ENCODE data around the gene GPD2.

Gene GPD2

DNA sequence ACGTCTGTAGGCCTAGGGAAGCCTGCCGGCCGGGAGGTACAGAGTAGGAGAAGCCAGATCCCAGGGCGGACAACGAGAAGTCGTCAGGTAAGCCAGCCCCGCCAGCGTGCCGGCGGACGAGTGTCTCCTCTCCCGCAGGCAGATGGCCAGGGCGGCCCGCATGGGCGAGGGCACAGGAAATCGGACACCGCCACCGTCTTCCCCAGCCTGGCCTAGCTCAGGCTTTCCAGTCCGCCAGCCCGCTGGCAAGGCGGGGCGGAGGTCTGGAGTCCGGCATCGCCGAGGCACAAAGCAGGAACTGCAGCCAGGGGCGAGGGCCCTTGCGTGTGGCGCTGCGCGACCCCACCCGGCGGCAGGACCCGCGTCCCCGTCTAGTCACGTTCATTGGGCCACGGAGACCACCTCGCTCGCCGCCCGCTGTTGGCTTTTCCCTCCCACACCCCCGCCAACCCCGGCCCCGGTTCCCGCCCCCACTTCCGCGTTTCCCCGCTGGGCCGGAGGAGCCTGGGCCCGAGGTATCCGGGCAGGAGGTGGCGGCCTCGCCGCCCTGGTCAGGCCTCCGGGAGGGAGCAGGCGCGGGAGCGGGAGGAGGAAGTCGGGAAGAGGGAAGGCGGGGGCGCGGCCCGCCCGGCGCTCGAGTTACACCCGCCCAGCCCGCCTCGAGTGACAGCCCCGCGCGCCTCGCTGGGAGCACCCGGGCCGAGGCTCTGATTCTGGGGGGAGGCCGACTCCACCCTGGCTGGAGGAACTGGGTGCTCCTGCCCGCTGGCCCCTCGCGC, at the start of gene GPD2:
GPD2 (plus strand) TSS at position 662 of the 779 bp plus-strand sequence. CDS start 39,727 bp downstream, outside the sequence.
- peak; percentile 41 to 51 for DNase-seq

GRCh38 chr2:156394033-156394741, 42.0 kb upstream of the GPD2 start:
- no peak for DNase-seq

- DNase-seq, result no peak
Measured at GRCh38 chr2:156396126-156396525, 40.1 kb upstream of the GPD2 start.

DNA sequence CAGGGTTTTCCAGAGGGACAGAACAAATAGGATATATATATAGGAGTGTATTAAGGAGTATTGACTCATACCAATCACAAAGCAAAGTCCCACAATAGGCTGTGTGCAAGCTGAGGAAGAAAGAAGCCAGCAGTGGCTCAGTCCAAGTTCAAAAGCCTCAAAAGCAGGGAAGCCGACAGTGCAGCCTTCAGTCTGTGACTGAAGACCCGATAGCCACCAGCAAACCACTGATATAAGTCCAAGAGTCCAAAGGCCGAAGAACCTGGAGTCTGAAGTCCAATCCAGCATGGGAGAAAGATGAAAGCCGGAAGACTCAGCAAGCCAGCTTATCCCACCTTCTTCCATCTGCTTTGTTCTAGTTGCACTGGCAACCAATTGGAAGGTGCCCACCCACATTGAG, 39.0 kb upstream of the GPD2 start:
- no peak for DNase-seq

GRCh38 chr2:156398176-156398575, 38.0 kb upstream of the GPD2 start:
- no peak for DNase-seq

DNA sequence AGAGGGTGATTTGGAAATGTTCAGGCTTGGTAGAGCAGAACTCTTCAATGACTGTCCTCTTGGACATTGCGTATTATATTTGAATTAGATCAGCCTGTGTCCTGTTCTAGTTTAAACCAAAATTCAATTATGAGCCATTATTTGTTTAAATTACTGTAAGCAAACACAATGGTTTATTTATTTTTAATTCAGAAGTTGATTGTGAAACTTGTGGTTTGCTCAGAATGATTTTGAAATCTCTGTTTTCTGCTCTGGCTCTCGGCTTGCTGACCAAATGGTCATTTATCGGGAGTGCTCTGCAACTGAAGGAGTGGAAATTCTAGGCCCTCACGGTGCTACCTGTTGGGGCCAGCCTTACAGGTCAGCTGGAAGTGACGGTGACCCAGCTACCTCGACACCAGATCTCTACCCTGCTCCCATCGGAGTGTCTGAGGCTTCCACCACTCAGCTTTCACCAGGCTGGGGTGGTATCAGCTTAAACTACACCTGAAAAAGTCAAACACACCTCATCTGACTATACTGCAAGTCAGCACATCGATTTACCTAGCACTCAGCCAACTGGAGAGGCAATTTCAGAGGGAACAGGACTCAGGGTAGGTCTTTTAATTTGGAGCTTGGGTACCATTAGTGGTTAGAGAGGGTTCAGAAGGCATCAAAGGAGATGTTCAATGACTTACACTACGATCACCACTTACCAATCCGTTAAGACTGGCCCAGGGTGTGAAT, 36.8 kb upstream of the GPD2 start:
- no peak for DNase-seq

- no peak for DNase-seq
Measured at GRCh38 chr2:156399950-156400705, 36.1 kb upstream of the GPD2 start.

GRCh38 chr2:156400706-156401678, 35.2 kb upstream of the GPD2 start:
- DNase-seq, result peak; percentile 80 to 86

DNA sequence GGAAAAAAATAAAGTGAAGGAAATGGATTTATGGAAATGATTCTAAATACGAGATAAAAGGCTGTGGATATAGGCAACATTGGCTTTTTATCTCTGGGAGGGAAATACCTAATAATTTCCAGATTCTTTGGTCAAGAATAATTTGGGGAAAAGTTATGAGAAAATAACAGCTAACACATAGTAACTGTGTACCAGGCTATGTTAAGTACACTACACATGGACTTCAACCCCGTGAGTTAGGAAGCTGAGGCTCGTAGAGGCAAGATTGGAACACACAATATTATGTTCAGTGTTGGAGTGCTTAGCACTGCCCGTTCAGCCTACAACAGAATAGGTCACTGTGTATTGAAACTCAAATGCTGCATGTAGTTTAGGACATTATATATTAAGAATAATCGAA, 34.3 kb upstream of the GPD2 start:
- no peak for DNase-seq

DNA sequence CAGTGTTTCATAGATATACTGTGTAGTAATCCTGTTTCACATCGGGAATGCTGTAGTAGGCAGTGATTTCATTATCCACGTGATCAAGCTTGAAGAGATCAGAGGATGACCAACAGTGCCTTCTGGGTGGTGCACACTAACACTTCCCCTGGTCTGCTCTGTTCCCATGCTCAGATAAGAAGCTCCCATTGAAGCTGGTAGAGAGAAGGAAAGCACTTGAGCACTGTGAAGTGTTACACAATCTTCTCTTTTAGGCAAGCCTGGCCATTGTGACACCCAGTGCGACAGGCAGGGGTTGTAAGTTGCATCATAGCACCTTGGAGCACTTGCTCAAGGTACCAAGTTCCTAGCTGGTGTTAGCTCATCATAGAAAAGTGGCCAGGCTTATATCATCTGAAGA, 30.6 kb upstream of the GPD2 start:
- no peak for DNase-seq

- DNase-seq, result no peak
Measured at GRCh38 chr2:156411835-156412234, 24.3 kb upstream of the GPD2 start.

DNA sequence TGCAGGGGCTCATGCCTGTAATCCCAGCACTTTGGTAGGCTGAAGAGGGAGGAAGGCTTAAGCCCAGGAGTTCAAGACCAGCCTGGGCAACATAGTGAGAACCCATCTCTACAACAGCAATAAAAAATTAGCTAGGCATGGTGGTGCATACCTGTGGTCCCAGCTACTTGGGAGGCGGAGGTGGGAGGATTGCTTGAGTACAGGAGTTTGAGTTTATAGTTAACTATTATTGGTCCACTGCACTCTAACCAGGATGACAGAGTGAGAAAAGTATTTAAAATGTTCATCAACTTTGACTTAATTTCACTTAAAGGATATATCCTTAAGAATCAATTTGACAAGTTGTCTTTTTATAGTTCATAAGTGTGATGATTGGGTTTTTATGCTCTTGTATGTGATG, 14.3 kb upstream of the GPD2 start:
- DNase-seq, result no peak

GRCh38 chr2:156423674-156424282, 12.4 kb upstream of the GPD2 start:
- DNase-seq, result no peak

DNA sequence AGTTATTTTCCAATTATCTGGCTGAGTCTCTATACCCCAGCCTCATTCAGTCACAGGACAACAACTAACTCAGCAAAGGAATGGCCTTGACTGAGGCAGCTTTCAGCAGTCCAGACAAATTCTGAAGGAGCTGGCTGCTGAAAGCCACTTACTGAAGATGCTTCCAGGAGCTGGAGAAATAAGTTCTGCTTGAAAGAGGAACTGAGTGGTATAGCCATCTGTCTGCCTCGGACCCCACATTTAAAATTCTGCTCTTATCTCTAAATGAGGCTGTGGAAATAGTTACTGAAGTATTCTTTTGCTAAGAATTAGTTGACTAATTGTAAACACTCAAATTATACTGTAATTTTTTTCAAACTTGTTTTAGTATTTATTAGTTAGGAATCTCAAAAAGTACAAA, 9.1 kb upstream of the GPD2 start:
- DNase-seq, result no peak

DNA sequence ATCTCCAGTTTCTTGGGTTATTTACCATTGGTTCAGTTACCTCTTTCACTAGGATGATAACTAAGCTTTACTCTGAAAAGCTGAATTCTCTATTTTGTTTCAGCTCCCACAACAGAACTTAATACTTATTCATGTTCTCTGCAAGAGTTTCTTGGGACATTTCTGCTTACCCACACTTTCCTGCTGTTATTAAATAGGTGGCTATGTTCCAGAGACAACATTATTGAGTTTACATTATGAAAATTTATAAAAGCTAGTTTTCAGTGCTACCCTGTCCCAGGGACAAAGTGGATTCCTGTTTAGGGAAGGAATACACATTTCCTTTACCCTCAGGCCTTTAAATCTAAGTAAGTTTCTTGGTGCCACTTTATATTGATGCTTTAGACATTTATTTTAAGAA, 7.0 kb upstream of the GPD2 start:
- no peak for DNase-seq

DNA sequence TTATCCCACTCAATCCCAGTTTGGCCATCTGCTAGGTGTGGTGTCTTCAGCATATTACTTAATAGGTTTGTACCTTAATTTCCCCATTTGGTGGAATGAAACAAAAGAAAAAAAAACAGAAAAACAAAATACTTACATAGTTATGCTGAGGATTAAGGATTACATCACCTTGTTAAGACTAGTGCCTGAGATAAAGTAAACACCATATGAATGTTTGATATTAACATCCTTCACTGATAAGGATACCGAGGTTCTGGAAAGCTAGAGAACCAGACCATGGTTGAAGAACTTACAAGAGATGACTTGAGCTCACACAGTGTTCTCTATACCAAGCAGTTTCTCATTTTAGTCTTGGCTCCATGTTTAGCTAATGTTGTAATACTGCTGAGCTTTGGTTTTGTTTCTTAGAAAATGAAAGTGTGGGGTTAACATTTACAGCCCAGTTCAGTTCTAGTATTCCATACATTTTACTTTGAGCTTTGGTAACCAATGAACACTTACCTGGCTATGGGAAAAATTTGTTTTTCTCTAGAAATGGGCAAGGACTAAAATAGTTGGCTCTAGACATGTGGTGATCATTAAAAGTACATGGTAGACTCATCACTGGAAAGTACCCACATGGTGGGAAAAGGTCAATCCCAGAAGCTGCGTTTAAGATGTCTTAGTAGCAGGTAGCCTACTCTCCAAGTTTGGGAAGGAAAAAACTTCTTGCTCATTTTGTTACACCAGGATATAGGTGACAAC, 5.8 kb upstream of the GPD2 start:
- no peak for DNase-seq

- no peak for DNase-seq
Measured at GRCh38 chr2:156430980-156431358, 5.2 kb upstream of the GPD2 start.

DNA sequence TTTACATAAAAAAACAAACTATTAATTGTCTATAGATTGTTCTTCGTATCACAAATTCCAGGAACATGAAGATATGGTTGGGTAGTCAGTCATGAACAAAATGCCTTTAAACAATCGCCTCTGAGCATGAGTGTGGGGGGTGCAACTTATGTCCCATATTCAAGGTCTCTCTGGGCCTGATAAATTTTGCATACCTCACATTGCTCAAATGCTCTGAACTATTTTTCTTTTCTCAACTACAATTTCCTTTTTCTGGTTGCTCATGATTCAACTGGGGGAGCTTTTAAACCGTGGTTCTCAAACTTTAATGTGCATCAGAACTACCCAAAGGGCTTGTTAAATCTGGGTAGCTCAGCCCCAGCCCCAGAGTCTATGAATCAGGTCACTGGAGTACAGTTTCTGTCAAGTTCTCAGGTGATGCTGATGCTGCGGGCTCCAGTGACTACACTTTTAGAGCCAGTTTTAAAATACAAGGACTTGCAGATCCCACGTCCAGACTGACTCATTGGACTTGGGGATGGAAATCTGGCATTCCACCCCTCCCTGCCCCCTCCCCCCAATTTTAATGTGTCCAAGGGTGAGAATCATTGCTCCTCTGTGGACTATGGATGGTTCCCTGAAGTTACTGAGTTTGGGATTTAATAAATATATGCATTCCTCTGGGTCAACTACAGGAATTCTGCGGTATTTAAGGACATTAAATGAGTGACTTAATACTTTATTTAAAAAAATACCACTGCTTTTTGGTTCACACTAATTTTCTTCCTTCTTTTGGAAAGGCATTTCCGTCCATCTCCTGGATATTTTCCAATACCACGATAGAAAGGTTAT, 1.5 kb upstream of the GPD2 start:
- DNase-seq, result no peak

- no peak for DNase-seq
Measured at GRCh38 chr2:156435396-156435717, 822 bp upstream of the GPD2 start.
